ENCODE data around the gene CXorf58.

- TF ChIP-seq CTCF (conservative IDR thresholded peaks at IDR 0.05) (no peak), ZFX (IDR thresholded peaks at IDR 0.05) (no peak)
Measured at GRCh38 chrX:23890933-23891332, 16.9 kb upstream of the CXorf58 start.
